ENCODE data around the gene DHX8.

DNA sequence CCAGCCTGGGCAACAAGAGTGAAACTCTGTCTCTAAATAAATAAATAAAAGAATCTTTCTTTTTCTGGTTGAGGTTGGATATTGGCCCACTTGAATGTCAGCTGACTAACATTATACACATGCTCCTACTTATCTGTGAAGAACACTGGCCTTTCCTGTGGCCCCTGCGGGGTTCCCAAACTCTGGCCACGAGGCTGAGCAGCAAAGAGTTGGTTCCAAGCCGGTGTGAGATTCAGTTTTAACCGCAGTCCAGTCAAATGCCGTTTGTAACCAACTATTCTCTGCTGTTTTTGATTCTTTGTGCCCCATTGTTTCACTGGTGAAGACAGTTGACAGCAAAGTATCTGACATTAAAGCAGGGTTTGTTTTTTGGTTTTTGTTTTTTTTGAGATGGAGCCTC is 51.1 kb downstream of the DHX8 start:
- TF ChIP-seq EZH2 (IDR thresholded peaks at IDR 0.05; ENCODE audit: borderline replicate concordance, low read length) = no peak
- TF ChIP-seq, protein P1, sequence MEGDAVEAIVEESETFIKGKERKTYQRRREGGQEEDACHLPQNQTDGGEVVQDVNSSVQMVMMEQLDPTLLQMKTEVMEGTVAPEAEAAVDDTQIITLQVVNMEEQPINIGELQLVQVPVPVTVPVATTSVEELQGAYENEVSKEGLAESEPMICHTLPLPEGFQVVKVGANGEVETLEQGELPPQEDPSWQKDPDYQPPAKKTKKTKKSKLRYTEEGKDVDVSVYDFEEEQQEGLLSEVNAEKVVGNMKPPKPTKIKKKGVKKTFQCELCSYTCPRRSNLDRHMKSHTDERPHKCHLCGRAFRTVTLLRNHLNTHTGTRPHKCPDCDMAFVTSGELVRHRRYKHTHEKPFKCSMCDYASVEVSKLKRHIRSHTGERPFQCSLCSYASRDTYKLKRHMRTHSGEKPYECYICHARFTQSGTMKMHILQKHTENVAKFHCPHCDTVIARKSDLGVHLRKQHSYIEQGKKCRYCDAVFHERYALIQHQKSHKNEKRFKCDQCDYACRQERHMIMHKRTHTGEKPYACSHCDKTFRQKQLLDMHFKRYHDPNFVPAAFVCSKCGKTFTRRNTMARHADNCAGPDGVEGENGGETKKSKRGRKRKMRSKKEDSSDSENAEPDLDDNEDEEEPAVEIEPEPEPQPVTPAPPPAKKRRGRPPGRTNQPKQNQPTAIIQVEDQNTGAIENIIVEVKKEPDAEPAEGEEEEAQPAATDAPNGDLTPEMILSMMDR (conservative IDR thresholded peaks at IDR 0.05 in 1 of 2, IDR thresholded peaks at IDR 0.05 in 1 of 2; ENCODE audit: extremely low read depth in 1 of 2, insufficient read depth in 1 of 2, low read depth in 1 of 2, low read length in 2 of 2) = no peak
